Panc1 (cell line): ENCODE measurements around the gene ST6GALNAC1. TPM values are rescaled to one million over a fixed set of nuclear protein-coding genes. Genes with fewer than 3 reads are reported as not detected.

Experiments
- ATAC-seq: fragments of 200-7000 bp; cut with Tn5 transposase; 2 replicates; pipeline ENCODE4 v1.9.1; 2020; ENCODE audit warnings: mild to moderate bottlenecking, moderate library complexity
- BruUV-seq: library from RNA; stranded (reverse); fragments of 400-500 nt; replicated peaks from 2 replicates; lab custom pipeline; 2021; lab: Mats Ljungman, UMichigan
- CTCF ChIA-PET: fragments of 300-600 bp; sonication (Branson Sonifier 250); formaldehyde crosslinking; loops from one replicate; lab custom pipeline; 2022; ENCODE audit warnings: antibody characterized with exemption; lab: Charles Lee
- POLR2A ChIA-PET: fragments of 300-600 bp; sonication (Branson Sonifier 250); formaldehyde crosslinking; loops from one replicate; lab custom pipeline; 2022; ENCODE audit warnings: antibody characterized with exemption; lab: Charles Lee
- DNase-seq: peaks from one replicate; pipeline ENCODE4 v3.0.0-alpha.2; 2010; ENCODE audit warnings: low read depth, low spot score
- H3K27ac ChIP-seq: 2 replicates; pipeline ENCODE4 v1.5.1; 2011; ENCODE audit warnings: mild to moderate bottlenecking, low read length, inconsistent platforms
- H3K27me3 ChIP-seq: fragments of 200-500 bp; sonication (Bioruptor generic); 2 replicates; pipeline ENCODE4 v1.6.0; 2014; ENCODE audit warnings: low read length, inconsistent platforms; ENCODE audit not compliant: control insufficient read depth, insufficient read depth
- H3K36me3 ChIP-seq: fragments of 200-500 bp; sonication (Bioruptor generic); 2 replicates; pipeline ENCODE4 v1.5.1; 2014; ENCODE audit warnings: inconsistent platforms, mild to moderate bottlenecking, low read length, moderate library complexity; ENCODE audit not compliant: control insufficient read depth, insufficient read depth
- H3K4me1 ChIP-seq: 2 replicates; pipeline ENCODE4 v1.5.1; 2011; ENCODE audit warnings: inconsistent platforms, mild to moderate bottlenecking, low read length, moderate library complexity; ENCODE audit not compliant: control insufficient read depth, insufficient read depth
- H3K4me3 ChIP-seq, 2 experiments: 2 replicates each; pipeline ENCODE4 v1.5.1; 2011 to 2012; ENCODE audit warnings: low read depth in 2 of 2, low read length in 2 of 2, mild to moderate bottlenecking in 2 of 2, inconsistent platforms in 1 of 2, moderate library complexity in 1 of 2
- H3K9me3 ChIP-seq: fragments of 200-500 bp; sonication (Bioruptor generic); 2 replicates; pipeline ENCODE4 v1.5.1; 2014; ENCODE audit warnings: low read depth, mild to moderate bottlenecking, inconsistent platforms, low read length, moderate library complexity; ENCODE audit not compliant: control insufficient read depth, insufficient read depth
- POLR2AphosphoS5 ChIP-seq: IDR thresholded peaks from 2 replicates; pipeline ENCODE4 v1.6.1; 2012; ENCODE audit warnings: mild to moderate bottlenecking, low read depth, low read length, moderate library complexity
- SIN3A ChIP-seq: IDR thresholded peaks from 2 replicates; pipeline ENCODE4 v1.6.1; 2012; ENCODE audit warnings: low read depth, mild to moderate bottlenecking, low read length, moderate library complexity, borderline replicate concordance; ENCODE audit not compliant: insufficient read depth
- TCF7L2 ChIP-seq: IDR thresholded peaks from 2 replicates; pipeline ENCODE4 v1.6.1; 2011; ENCODE audit warnings: mild to moderate bottlenecking, low read depth, low read length, inconsistent platforms
- in situ Hi-C: cut with HindIII; loops from 2 replicates; pipeline ENCODE4 v1.10.0; 2016; ENCODE audit warnings: low sequenced_read_pairs, low pct_unique_long_range_greater_than_20kb
- intact Hi-C: fragments of 100-400 bp; cut with micrococcal nuclease; formaldehyde crosslinking; loops from one replicate; pipeline ENCODE4 v1.10.0; 2022; ENCODE audit not compliant: unreplicated experiment
- total RNA-seq: library from RNA; stranded (reverse); gene quantifications from one replicate; pipeline ENCODE4 v1.2.1, GENCODE V29; 2021; ENCODE audit not compliant: unreplicated experiment
- TF ChIP-seq, protein P1 (sequence below), 2 experiments: IDR thresholded peaks; 2 replicates each; pipeline ENCODE4 v1.6.1; 2011 to 2012; ENCODE audit warnings: low read depth in 2 of 2, control low read depth in 1 of 2, low read length in 1 of 2, mild to moderate bottlenecking in 1 of 2, moderate library complexity in 1 of 2; ENCODE audit not compliant: insufficient read depth in 1 of 2
- TF ChIP-seq, protein P2 (sequence below): fragments of 450-650 bp; IDR thresholded peaks from 2 replicates; pipeline ENCODE4 v1.5.1; 2017; ENCODE audit warnings: mild to moderate bottlenecking

Gene ST6GALNAC1
- total RNA-seq, 1 experiment from 2014 or later, result 0.15 TPM

- no peak overlapping the region for H3K27ac ChIP-seq
- no peak for TF ChIP-seq POLR2AphosphoS5
- TF ChIP-seq, protein P1, sequence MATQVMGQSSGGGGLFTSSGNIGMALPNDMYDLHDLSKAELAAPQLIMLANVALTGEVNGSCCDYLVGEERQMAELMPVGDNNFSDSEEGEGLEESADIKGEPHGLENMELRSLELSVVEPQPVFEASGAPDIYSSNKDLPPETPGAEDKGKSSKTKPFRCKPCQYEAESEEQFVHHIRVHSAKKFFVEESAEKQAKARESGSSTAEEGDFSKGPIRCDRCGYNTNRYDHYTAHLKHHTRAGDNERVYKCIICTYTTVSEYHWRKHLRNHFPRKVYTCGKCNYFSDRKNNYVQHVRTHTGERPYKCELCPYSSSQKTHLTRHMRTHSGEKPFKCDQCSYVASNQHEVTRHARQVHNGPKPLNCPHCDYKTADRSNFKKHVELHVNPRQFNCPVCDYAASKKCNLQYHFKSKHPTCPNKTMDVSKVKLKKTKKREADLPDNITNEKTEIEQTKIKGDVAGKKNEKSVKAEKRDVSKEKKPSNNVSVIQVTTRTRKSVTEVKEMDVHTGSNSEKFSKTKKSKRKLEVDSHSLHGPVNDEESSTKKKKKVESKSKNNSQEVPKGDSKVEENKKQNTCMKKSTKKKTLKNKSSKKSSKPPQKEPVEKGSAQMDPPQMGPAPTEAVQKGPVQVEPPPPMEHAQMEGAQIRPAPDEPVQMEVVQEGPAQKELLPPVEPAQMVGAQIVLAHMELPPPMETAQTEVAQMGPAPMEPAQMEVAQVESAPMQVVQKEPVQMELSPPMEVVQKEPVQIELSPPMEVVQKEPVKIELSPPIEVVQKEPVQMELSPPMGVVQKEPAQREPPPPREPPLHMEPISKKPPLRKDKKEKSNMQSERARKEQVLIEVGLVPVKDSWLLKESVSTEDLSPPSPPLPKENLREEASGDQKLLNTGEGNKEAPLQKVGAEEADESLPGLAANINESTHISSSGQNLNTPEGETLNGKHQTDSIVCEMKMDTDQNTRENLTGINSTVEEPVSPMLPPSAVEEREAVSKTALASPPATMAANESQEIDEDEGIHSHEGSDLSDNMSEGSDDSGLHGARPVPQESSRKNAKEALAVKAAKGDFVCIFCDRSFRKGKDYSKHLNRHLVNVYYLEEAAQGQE (IDR thresholded peaks at IDR 0.05; ENCODE audit: insufficient read depth in 1 of 2, low read depth in 2 of 2, low read length in 1 of 2), result no peak
- TF ChIP-seq TCF7L2, result no peak
- TF ChIP-seq, protein P2, sequence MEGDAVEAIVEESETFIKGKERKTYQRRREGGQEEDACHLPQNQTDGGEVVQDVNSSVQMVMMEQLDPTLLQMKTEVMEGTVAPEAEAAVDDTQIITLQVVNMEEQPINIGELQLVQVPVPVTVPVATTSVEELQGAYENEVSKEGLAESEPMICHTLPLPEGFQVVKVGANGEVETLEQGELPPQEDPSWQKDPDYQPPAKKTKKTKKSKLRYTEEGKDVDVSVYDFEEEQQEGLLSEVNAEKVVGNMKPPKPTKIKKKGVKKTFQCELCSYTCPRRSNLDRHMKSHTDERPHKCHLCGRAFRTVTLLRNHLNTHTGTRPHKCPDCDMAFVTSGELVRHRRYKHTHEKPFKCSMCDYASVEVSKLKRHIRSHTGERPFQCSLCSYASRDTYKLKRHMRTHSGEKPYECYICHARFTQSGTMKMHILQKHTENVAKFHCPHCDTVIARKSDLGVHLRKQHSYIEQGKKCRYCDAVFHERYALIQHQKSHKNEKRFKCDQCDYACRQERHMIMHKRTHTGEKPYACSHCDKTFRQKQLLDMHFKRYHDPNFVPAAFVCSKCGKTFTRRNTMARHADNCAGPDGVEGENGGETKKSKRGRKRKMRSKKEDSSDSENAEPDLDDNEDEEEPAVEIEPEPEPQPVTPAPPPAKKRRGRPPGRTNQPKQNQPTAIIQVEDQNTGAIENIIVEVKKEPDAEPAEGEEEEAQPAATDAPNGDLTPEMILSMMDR, result no peak; the same call in 1 of the 2 replicates
- TF ChIP-seq SIN3A, result no peak
- H3K4me3 ChIP-seq, result no peak overlapping the region
- no peaks in the 10 kb centered on the region for H3K36me3 ChIP-seq
- no peaks in the 10 kb centered on the region for H3K4me1 ChIP-seq
- in situ Hi-C loops (no loop called here), intact Hi-C loops (no loop called here)
- DNase-seq, result no peak
- CTCF ChIA-PET, result interaction anchor here (0.5 to 1.3 kb wide), 3 partner anchors 11 to 186 kb away, joined by 4 to 5 read pairs (median 4); no protein-coding TSS in a partner anchor
- peak; percentile 36; the same call in 1 of the 2 replicates for ATAC-seq
- no TSS peak for BruUV-seq
- POLR2A ChIA-PET, result interaction anchor here (0.6 kb wide), 1 partner anchor 49 kb away, joined by 5 read pairs; no protein-coding TSS in a partner anchor
- H3K9me3 ChIP-seq, result no peaks in the 10 kb centered on the region
- no peaks in the 10 kb centered on the region for H3K27me3 ChIP-seq
Measured at GRCh38 chr17:76612977-76613851, 30.3 kb downstream of the ST6GALNAC1 start.

DNA sequence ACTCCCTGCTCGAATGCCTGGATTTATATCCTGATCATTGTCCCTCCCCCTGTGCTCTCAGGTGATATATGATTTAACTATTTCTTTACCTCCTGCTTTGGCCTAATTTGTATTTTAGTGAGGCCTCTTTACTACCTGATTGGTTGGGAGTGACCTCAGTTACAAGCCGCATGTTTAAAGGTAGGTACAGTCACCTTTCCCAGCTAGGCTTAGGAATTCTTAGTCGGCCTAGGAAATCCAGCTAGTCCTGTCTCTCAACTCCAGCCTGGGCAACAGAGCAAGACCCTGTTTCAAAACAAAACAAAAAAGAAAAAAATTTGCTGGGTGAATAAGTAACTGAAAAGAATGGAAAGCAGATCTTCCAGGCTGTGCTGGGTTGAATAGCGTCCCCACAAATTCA, 31.1 kb downstream of the ST6GALNAC1 start:
- Histone ChIP-seq H3K9me3 (no peaks in the 10 kb centered on the region), H3K27ac (no peak overlapping the region), H3K4me3 (no peak overlapping the region), H3K36me3 (no peaks in the 10 kb centered on the region), H3K27me3 (no peaks in the 10 kb centered on the region), H3K4me1 (no peaks in the 10 kb centered on the region)
- ChIA-PET CTCF (interaction anchor here (1.3 kb wide), 1 partner anchor 12 kb away, joined by 5 read pairs; no protein-coding TSS in a partner anchor), POLR2A (no interaction called here)
- TF ChIP-seq POLR2AphosphoS5 (no peak), TCF7L2 (no peak), SIN3A (no peak)
- TF ChIP-seq, protein P1 (IDR thresholded peaks at IDR 0.05; ENCODE audit: insufficient read depth in 1 of 2, low read depth in 2 of 2, low read length in 1 of 2), result no peak
- TF ChIP-seq, protein P2, result no peak
- in situ Hi-C loops, result no loop called here
- no TSS peak for BruUV-seq
- DNase-seq, result no peak
- intact Hi-C loops, result no loop called here
- no peak for ATAC-seq
